Spleen (tissue), 7 donors: ENCODE results near the gene PTPN22.

Experiments used
- POLR2A ChIP-seq, 3 donors: fragments of 450-650 bp; IDR thresholded peaks; one replicate each; pipeline ENCODE4 v1.5.1; 2017; ENCODE audit warnings: antibody characterized with exemption in 3 of 3, mild to moderate bottlenecking in 1 of 3
- POLR2AphosphoS5 ChIP-seq, 3 donors: sonication (generic); formaldehyde crosslinking; IDR thresholded peaks; one replicate each; pipeline ENCODE4 v1.5.1; 2017; ENCODE audit warnings: antibody characterized with exemption in 3 of 3
- TF ChIP-seq, protein P1 (sequence below), 11 experiments: fragments of 200-600 bp in 7 of 11; fragments of 450-650 bp in 4 of 11; sonication (generic) in 4 of 11; IDR thresholded peaks in 8 of 11; conservative IDR thresholded peaks in 3 of 11; 1 replicate in 7 of 11; 2 replicates in 4 of 11; pipeline versions ENCODE4 v1.4.0 to v1.8.0; 2016 to 2021; ENCODE audit warnings: antibody characterized with exemption in 11 of 11, inconsistent platforms in 4 of 11, mild to moderate bottlenecking in 1 of 11
- donor health status: DM: no; HTN: no; CAD: no; lungs with moderate emphysema.
- donor health status: DM: no; HTN: no; CAD: no.
- donor health status: DM: no; HTN: no; CAD: no.

GRCh38 chr1:113783254-113784103 is 88.0 kb downstream of the PTPN22 start:
- TF ChIP-seq, protein P1, sequence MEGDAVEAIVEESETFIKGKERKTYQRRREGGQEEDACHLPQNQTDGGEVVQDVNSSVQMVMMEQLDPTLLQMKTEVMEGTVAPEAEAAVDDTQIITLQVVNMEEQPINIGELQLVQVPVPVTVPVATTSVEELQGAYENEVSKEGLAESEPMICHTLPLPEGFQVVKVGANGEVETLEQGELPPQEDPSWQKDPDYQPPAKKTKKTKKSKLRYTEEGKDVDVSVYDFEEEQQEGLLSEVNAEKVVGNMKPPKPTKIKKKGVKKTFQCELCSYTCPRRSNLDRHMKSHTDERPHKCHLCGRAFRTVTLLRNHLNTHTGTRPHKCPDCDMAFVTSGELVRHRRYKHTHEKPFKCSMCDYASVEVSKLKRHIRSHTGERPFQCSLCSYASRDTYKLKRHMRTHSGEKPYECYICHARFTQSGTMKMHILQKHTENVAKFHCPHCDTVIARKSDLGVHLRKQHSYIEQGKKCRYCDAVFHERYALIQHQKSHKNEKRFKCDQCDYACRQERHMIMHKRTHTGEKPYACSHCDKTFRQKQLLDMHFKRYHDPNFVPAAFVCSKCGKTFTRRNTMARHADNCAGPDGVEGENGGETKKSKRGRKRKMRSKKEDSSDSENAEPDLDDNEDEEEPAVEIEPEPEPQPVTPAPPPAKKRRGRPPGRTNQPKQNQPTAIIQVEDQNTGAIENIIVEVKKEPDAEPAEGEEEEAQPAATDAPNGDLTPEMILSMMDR (IDR thresholded peaks at IDR 0.05 in 8 of 11, conservative IDR thresholded peaks at IDR 0.05 in 3 of 11) = no peak
- TF ChIP-seq POLR2AphosphoS5 (IDR thresholded peaks at IDR 0.05) (peak in 1 of 3 donors; percentile 85), POLR2A (IDR thresholded peaks at IDR 0.05) (no peak)
